HCT116 (cell line): ENCODE data around the gene GTF2A1. TPM values are rescaled to one million over a fixed set of nuclear protein-coding genes. Genes with fewer than 3 reads are reported as not detected.

Experiments
- ATAC-seq: fragments of 200-7000 bp; cut with Tn5 transposase; 2 replicates; pipeline ENCODE4 v1.9.1; 2020; ENCODE audit warnings: mild to moderate bottlenecking, moderate library complexity
- BruUV-seq: library from RNA; stranded (reverse); fragments of 400-500 nt; replicated peaks from 2 replicates; lab custom pipeline; 2021; lab: Mats Ljungman, UMichigan
- CTCF ChIA-PET: fragments of 300-600 bp; sonication (Branson Sonifier 250); formaldehyde crosslinking; loops from one replicate; lab custom pipeline; 2021; ENCODE audit warnings: antibody characterized with exemption; lab: Charles Lee
- POLR2A ChIA-PET: fragments of 300-600, 350-600 bp; sonication (Branson Sonifier 250); formaldehyde crosslinking; loops from one replicate; lab custom pipeline; 2021; ENCODE audit warnings: antibody characterized with exemption; lab: Charles Lee
- RAD21 ChIA-PET, 2 experiments: fragments of 300-600 bp; sonication (Branson Sonifier 250); formaldehyde crosslinking; loops; one replicate each; lab custom pipeline; 2023; ENCODE audit warnings: low total read pairs in 2 of 2; ENCODE audit not compliant: uncharacterized antibody in 2 of 2, unreplicated experiment in 2 of 2, low non-redundant PET in 1 of 2; lab: Charles Lee
- DNase-seq: peaks from one replicate; pipeline ENCODE4 v3.0.0-alpha.2; 2010; ENCODE audit warnings: low read depth, low spot score
- H2AFZ ChIP-seq: fragments of 200-600 bp; shearing (Covaris generic), sonication (generic); 2 replicates; pipeline ENCODE4 v1.6.1; 2017; ENCODE audit warnings: low read depth, mixed run types, mixed read lengths, antibody characterized with exemption, low read length; ENCODE audit not compliant: poor library complexity, severe bottlenecking
- H3K27ac ChIP-seq: 2 replicates; pipeline ENCODE4 v1.5.1; 2012; ENCODE audit warnings: low read depth, low read length
- H3K27me3 ChIP-seq: fragments of 200-600 bp; sonication (generic); 2 replicates; pipeline ENCODE4 v1.6.1; 2016; ENCODE audit warnings: mixed run types, low read length, mixed read lengths; ENCODE audit not compliant: insufficient read depth
- H3K36me3 ChIP-seq, 2 experiments: fragments of 200-500 bp in 1 of 2; fragments of 200-600 bp in 1 of 2; sonication (Bioruptor generic) in 1 of 2; sonication (generic) in 1 of 2; 2 replicates each; pipeline versions ENCODE4 v1.5.1 to v1.6.1; 2014 to 2016; ENCODE audit warnings: low read length in 2 of 2, inconsistent platforms in 1 of 2, mixed read lengths in 1 of 2, mixed run types in 1 of 2; ENCODE audit not compliant: insufficient read depth in 2 of 2, control insufficient read depth in 1 of 2
- H3K4me1 ChIP-seq, 2 experiments: fragments of 200-600 bp in 1 of 2; sonication (generic) in 1 of 2; 2 replicates each; pipeline versions ENCODE4 v1.5.1 to v1.6.1; 2012 to 2017; ENCODE audit warnings: low read length in 2 of 2, inconsistent platforms in 1 of 2, mild to moderate bottlenecking in 1 of 2, mixed read lengths in 1 of 2, mixed run types in 1 of 2, moderate library complexity in 1 of 2; ENCODE audit not compliant: insufficient read depth in 2 of 2, control insufficient read depth in 1 of 2
- H3K4me2 ChIP-seq: fragments of 200-600 bp; sonication (generic); 2 replicates; pipeline ENCODE4 v1.6.1; 2017; ENCODE audit warnings: mixed run types, low read length, mixed read lengths
- H3K4me3 ChIP-seq, 2 experiments: fragments of 200-600 bp in 1 of 2; sonication (generic) in 1 of 2; replicated peaks in 1 of 2; 2 replicates each; pipeline ENCODE4 v1.5.1; 2011 to 2016; ENCODE audit warnings: low read length in 2 of 2, control low read depth in 1 of 2, low read depth in 1 of 2, mild to moderate bottlenecking in 1 of 2, mixed read lengths in 1 of 2, mixed run types in 1 of 2
- H3K79me2 ChIP-seq: fragments of 200-600 bp; sonication (generic); 2 replicates; pipeline ENCODE4 v1.6.1; 2017; ENCODE audit warnings: mild to moderate bottlenecking, mixed run types, low read length, moderate library complexity, mixed read lengths; ENCODE audit not compliant: insufficient read depth
- H3K9ac ChIP-seq: fragments of 200-600 bp; sonication (generic); 2 replicates; pipeline ENCODE4 v1.6.1; 2016; ENCODE audit warnings: low read length, mixed read lengths
- H3K9me2 ChIP-seq: fragments of 200-600 bp; sonication (generic), shearing (Covaris generic); 2 replicates; pipeline ENCODE4 v1.6.1; 2017; ENCODE audit warnings: mixed run types, mild to moderate bottlenecking, moderate library complexity; ENCODE audit not compliant: insufficient read depth
- H3K9me3 ChIP-seq, 2 experiments: fragments of 200-500 bp in 1 of 2; fragments of 200-600 bp in 1 of 2; sonication (Bioruptor generic) in 1 of 2; sonication (generic) in 1 of 2; 2 replicates each; pipeline ENCODE4 v1.6.1; 2014 to 2017; ENCODE audit warnings: low read length in 2 of 2, mixed read lengths in 2 of 2, inconsistent platforms in 1 of 2, low read depth in 1 of 2, mild to moderate bottlenecking in 1 of 2, mixed run types in 1 of 2, moderate library complexity in 1 of 2; ENCODE audit not compliant: control insufficient read depth in 1 of 2, insufficient read depth in 1 of 2
- H4K20me1 ChIP-seq: fragments of 200-600 bp; sonication (generic), shearing (Covaris generic); 2 replicates; pipeline ENCODE4 v1.6.1; 2017; ENCODE audit warnings: mixed run types, mild to moderate bottlenecking, moderate library complexity; ENCODE audit not compliant: insufficient read depth
- ATF3 ChIP-seq: IDR thresholded peaks from 2 replicates; pipeline ENCODE4 v1.6.1; 2012
- CBX3 ChIP-seq: IDR thresholded peaks from 2 replicates; pipeline ENCODE4 v1.6.1; 2012; ENCODE audit warnings: low read depth
- CEBPB ChIP-seq: IDR thresholded peaks from 2 replicates; pipeline ENCODE4 v1.6.1; 2012; ENCODE audit warnings: low read depth
- EGR1 ChIP-seq: IDR thresholded peaks from 2 replicates; pipeline ENCODE4 v1.6.1; 2012; ENCODE audit warnings: low read depth
- ELF1 ChIP-seq: IDR thresholded peaks from 2 replicates; pipeline ENCODE4 v1.6.1; 2012; ENCODE audit warnings: low read depth, borderline replicate concordance
- EZH2 ChIP-seq: fragments of 200-600 bp; sonication (generic); IDR thresholded peaks from 2 replicates; pipeline ENCODE4 v1.6.1; 2017; ENCODE audit warnings: antibody characterized with exemption, mixed run types
- EZH2phosphoT487 ChIP-seq: fragments of 200-600 bp; IDR thresholded peaks from 2 replicates; pipeline ENCODE4 v1.6.1; 2018; ENCODE audit warnings: antibody characterized with exemption, borderline replicate concordance
- FOSL1 ChIP-seq: IDR thresholded peaks from 2 replicates; pipeline ENCODE4 v1.6.1; 2012; ENCODE audit warnings: low read depth
- POLR2A ChIP-seq: IDR thresholded peaks from 2 replicates; pipeline ENCODE4 v1.7.0; 2011; ENCODE audit warnings: borderline replicate concordance; ENCODE audit not compliant: insufficient read depth, insufficient read length; ENCODE audit errors: extremely low read depth
- POLR2AphosphoS5 ChIP-seq: IDR thresholded peaks from 2 replicates; pipeline ENCODE4 v1.6.1; 2011; ENCODE audit warnings: mild to moderate bottlenecking, low read depth, low read length, moderate library complexity
- REST ChIP-seq: IDR thresholded peaks from 2 replicates; pipeline ENCODE4 v1.6.1; 2012; ENCODE audit warnings: low read depth
- SIN3A ChIP-seq: IDR thresholded peaks from 2 replicates; pipeline ENCODE4 v1.6.1; 2012; ENCODE audit warnings: low read depth
- SP1 ChIP-seq: IDR thresholded peaks from 2 replicates; pipeline ENCODE4 v1.6.1; 2012; ENCODE audit warnings: low read depth
- SRF ChIP-seq: IDR thresholded peaks from 2 replicates; pipeline ENCODE4 v1.6.1; 2012; ENCODE audit warnings: low read depth
- TCF7L2 ChIP-seq: IDR thresholded peaks from 2 replicates; pipeline ENCODE4 v1.7.0; 2011; ENCODE audit warnings: borderline replicate concordance, inconsistent platforms; ENCODE audit not compliant: insufficient read depth, insufficient read length; ENCODE audit errors: extremely low read depth
- YY1 ChIP-seq: IDR thresholded peaks from 2 replicates; pipeline ENCODE4 v1.6.1; 2011; ENCODE audit warnings: low read length, low read depth, moderate library complexity, mild to moderate bottlenecking; ENCODE audit not compliant: insufficient replicate concordance; ENCODE audit errors: extremely low read depth
- ZBTB33 ChIP-seq: IDR thresholded peaks from 2 replicates; pipeline ENCODE4 v1.6.1; 2011; ENCODE audit warnings: mild to moderate bottlenecking, low read length, moderate library complexity; ENCODE audit not compliant: insufficient replicate concordance; ENCODE audit errors: extremely low read depth
- ZFX ChIP-seq: fragments of 450-650 bp; IDR thresholded peaks from 2 replicates; pipeline ENCODE4 v1.6.1; 2017
- ZNF274 ChIP-seq: fragments of 200-500 bp; sonication (Bioruptor generic); IDR thresholded peaks from 2 replicates; pipeline ENCODE4 v1.6.1; 2014; ENCODE audit warnings: mild to moderate bottlenecking, low read depth, low read length, inconsistent platforms
- intact Hi-C: fragments of 100-400 bp; cut with micrococcal nuclease; formaldehyde crosslinking; loops from 2 replicates; pipeline ENCODE4 v1.10.0; 2022
- total RNA-seq: library from RNA; stranded (reverse); gene quantifications from one replicate; pipeline ENCODE4 v1.2.1, GENCODE V29; 2021; ENCODE audit not compliant: unreplicated experiment

GTF2A1 gene
- total RNA-seq, 1 experiment from 2014 or later = 39.7 TPM

- TF ChIP-seq CBX3 (no peak), SRF (no peak), ZNF274 (no peak), SP1 (no peak), TCF7L2 (no peak), ZFX (no peak), FOSL1 (no peak), EZH2phosphoT487 (no peak), ZBTB33 (no peak), CEBPB (no peak), POLR2AphosphoS5 (no peak), YY1 (no peak), ELF1 (no peak), REST (no peak), POLR2A (no peak), ATF3 (no peak), EZH2 (no peak), SIN3A (no peak), EGR1 (no peak)
- H3K9ac ChIP-seq = no peak overlapping the region
- H3K4me2 ChIP-seq = no peak overlapping the region
- no peaks in the 10 kb centered on the region for H3K9me3 ChIP-seq
- H3K79me2 ChIP-seq = no peaks in the 10 kb centered on the region
- H3K4me3 ChIP-seq = no peak overlapping the region
- DNase-seq (no peak), ATAC-seq (no peak)
- H3K27ac ChIP-seq = no peak overlapping the region
- H4K20me1 ChIP-seq = no peaks in the 10 kb centered on the region
- BruUV-seq = no TSS peak
- RAD21 ChIA-PET = no interaction called here
- H3K36me3 ChIP-seq = peaks cover 0 to 5% of the 10 kb centered on the region in 2 experiments; a peak in 2 of 4 replicates
- CTCF ChIA-PET = no interaction called here
- H3K27me3 ChIP-seq = no peaks in the 10 kb centered on the region
- no peak overlapping the region for H2AFZ ChIP-seq
- H3K9me2 ChIP-seq = no peaks in the 10 kb centered on the region
- no peaks in the 10 kb centered on the region for H3K4me1 ChIP-seq
- intact Hi-C loops = no loop called here
- POLR2A ChIA-PET = no interaction called here
Observed at GRCh38 chr14:81177225-81177624, 43.5 kb downstream of the GTF2A1 start.
